HFF-Myc (cell line): ENCODE data around the gene TMEM141.
A peak's percentile ranks its signal among the peaks of the same experiment; 100 is the strongest.
"Not testable (repeated sequence)": the region's sequence is repeated elsewhere in the genome, so short reads cannot be mapped to it uniquely, and the experiment has no call there.

Source experiments
- DNase-seq: peaks from one replicate; pipeline ENCODE4 v3.0.0-alpha.2; 2011; ENCODE audit warnings: low read depth; ENCODE audit errors: extremely low read depth
- H3K4me3 ChIP-seq: replicated peaks from 2 replicates; pipeline ENCODE4 v1.5.1; 2011; ENCODE audit warnings: low read depth, mild to moderate bottlenecking, control low read depth, low read length
- TF ChIP-seq, protein P1 (sequence below): IDR thresholded peaks from 2 replicates; pipeline ENCODE4 v1.5.1; 2012; ENCODE audit warnings: mild to moderate bottlenecking, low read depth, low read length, control low read depth; ENCODE audit errors: missing control alignments

Gene TMEM141

GRCh38 chr9:136765041-136765440 is 26.1 kb upstream of the TMEM141 start:
- no peak for DNase-seq
- H3K4me3 ChIP-seq = no peak overlapping the region
- TF ChIP-seq, protein P1, sequence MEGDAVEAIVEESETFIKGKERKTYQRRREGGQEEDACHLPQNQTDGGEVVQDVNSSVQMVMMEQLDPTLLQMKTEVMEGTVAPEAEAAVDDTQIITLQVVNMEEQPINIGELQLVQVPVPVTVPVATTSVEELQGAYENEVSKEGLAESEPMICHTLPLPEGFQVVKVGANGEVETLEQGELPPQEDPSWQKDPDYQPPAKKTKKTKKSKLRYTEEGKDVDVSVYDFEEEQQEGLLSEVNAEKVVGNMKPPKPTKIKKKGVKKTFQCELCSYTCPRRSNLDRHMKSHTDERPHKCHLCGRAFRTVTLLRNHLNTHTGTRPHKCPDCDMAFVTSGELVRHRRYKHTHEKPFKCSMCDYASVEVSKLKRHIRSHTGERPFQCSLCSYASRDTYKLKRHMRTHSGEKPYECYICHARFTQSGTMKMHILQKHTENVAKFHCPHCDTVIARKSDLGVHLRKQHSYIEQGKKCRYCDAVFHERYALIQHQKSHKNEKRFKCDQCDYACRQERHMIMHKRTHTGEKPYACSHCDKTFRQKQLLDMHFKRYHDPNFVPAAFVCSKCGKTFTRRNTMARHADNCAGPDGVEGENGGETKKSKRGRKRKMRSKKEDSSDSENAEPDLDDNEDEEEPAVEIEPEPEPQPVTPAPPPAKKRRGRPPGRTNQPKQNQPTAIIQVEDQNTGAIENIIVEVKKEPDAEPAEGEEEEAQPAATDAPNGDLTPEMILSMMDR = no peak

DNA sequence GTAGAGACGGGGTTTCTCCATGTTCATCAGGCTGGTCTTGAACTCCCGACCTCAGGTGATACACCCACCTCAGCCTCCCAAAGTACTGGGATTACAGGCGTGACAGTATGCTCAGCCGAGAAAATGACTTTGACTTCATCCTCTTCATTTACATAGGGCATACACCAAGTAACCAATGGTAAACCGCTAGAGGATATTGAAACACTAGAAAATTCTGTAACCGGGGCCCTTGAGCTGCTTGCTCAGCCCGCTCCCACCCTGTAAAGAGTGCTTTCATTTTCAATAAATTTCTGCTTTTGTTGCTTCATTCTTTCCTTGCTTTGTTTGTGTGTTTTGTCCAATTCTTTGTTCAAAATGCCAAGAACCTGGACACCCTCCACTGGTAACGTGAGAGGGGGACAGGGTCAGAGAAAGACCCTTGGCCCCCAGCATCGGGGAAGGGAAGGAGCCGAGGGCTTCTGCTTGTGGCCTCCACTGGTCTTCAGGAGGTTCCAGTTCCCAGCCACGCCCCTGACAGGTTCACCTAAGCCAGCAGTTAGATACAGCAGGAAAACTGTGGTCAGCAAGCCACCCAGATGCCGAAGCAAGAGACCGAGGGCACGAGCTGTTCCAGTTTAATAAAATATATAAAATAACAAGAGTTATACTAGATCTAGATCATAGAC is 25.3 kb upstream of the TMEM141 start:
- not testable (repeated sequence) for H3K4me3 ChIP-seq, DNase-seq

DNA sequence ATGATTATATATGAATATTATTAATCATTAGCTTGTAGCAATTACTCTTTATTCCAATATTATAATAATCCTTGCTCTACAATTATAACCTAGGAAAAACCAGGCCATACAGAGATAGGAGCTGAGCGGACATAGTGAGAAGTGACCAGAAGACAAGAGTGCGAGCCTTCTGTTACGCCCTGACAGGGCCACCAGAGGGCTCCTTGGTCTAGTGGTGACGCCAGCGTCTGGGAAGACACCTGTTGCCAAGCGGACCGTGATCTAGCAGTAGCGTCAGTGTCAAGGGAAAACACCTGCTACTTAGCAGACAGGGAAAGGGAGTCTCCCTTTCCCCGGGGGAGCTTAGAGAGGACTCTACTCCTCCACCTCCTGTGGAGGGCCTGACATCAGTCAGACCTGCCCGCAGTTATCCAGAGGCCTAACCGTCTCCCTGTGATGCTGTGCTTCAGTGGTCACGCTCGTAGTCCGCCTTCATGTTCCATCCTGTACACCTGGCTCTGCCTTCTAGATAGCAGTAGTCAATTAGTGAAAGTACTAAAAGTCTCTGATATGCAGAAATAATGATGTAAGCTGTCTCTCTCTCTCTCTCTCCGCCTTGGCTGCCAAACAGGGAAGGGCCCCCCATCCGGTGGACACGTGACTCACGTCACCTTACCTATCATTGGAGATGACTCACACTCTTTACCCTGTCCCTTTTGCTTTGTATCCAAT is 24.6 kb upstream of the TMEM141 start:
- DNase-seq, H3K4me3 ChIP-seq: not testable (repeated sequence)
- TF ChIP-seq, protein P1 = peak; percentile 34

- TF ChIP-seq, protein P1 = peak; percentile 46
- no peak for DNase-seq
Measured at GRCh38 chr9:136769710-136770191, 21.4 kb upstream of the TMEM141 start.

DNA sequence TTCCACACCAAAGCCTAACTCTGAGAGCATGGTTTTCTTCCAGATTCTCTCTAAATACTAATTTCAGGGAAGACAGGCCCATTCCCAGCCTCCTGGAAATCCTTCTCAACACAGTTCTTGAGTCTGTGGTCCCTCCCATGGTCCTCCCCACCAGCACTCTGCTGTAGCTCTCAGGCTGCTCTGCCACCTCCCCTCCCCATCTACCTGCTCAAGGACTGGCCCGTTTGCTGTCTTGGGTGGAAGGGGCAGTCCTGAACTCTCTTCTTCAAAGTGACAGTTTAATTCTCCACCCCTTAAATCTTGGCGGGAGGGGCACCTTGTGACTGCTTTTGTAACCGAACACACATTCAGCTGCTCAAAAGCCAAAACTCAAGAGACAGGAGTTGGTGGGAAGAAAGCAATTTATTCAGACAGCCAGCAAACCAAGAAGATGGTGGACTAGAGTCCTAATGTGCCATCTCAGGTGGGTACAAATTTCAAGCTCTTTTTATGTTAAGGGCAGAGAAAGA is 19.2 kb upstream of the TMEM141 start:
- H3K4me3 ChIP-seq = no peak overlapping the region
- TF ChIP-seq, protein P1 = no peak
- no peak for DNase-seq

More at GRCh38 chr9:136769710-136770191, 21.4 kb upstream of the TMEM141 start:
- no peak overlapping the region for H3K4me3 ChIP-seq

GRCh38 chr9:136773386-136774044 is 17.6 kb upstream of the TMEM141 start:
- no peak overlapping the region for H3K4me3 ChIP-seq
- TF ChIP-seq, protein P1 = no peak
- no peak for DNase-seq
